ENCODE results near the gene GOPC. TPM values are rescaled to one million over a fixed set of nuclear protein-coding genes. Genes with fewer than 3 reads are reported as not detected.

Gene GOPC
- total RNA-seq, 5 donors from 2014 or later (not counting 1 experiment from before 2014, with no cell fraction given): 20.8 to 30.2 (median 27.5) TPM

DNA sequence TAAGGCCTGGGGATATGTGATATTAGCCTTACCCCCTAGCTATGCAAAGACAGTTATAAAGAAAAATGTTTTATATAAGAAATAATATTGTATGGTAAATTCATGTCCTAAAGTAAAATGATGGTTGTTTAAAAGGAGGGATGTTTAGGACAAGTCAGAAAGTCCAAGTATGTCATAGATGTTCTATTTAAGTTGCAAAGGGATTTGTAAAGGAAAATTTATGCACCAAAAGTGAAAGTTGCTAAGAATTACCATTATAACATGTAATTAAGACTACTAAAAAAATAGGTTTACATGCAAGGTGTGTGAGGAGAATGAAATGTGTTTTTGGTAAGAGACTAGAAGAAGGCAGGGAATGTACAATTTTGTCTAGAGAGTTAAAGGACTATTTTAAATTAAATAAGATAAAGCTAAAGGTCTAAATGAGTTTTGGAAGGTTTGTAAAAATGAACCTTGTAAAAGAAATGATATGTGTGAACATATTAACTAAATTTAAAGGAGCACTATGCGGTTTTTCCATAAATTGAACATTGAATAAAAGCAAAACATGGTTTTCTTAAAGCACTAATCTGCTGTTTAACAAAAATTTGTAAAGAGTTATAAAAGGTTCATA lies 22.7 kb upstream of the GOPC start:
- Histone ChIP-seq H3K27me3 (replicated peaks in 1 of 2; ENCODE audit: control insufficient read depth in 2 of 2, extremely low read depth in 1 of 2, insufficient read depth in 2 of 2, low read length in 1 of 2) (no peaks in the 10 kb centered on the region), H3K27ac (ENCODE audit: low read length) (no peak overlapping the region), H3K9me3 (no peaks in the 10 kb centered on the region), H3K4me1 (ENCODE audit: control insufficient read depth in 1 of 2, extremely low read depth in 1 of 2, insufficient read depth in 2 of 2, low read length in 2 of 2) (no peaks in the 10 kb centered on the region), H3K4me3 (ENCODE audit: control insufficient read depth in 1 of 2, extremely low read depth in 1 of 2, low read length in 1 of 2) (no peak overlapping the region), H3K36me3 (ENCODE audit: control insufficient read depth in 2 of 2, extremely low read depth in 1 of 2, insufficient read depth in 1 of 2, low read length in 1 of 2) (no peaks in the 10 kb centered on the region)
- Mint-ChIP-seq H3K27me3 (peaks cover 3 to 4% of the 10 kb centered on the region in 2 donors), H3K4me1 (no peaks in the 10 kb centered on the region), H3K4me3 (no peak overlapping the region), H3K9me3 (peaks cover 3 to 8% (median 5%) of the 10 kb centered on the region in 3 donors), H3K27ac (no peak overlapping the region), H3K36me3 (peaks cover 3% of the 10 kb centered on the region)
- DNase-seq: no peak
- CTCF ChIA-PET: no interaction called here
- WGBS (ENCODE audit: insufficient coverage): no CpG with 5 or more reads among the region's 1 CpG
- POLR2A ChIA-PET: interaction anchor here in 1 of 2 donors (0.6 kb wide), 1 partner anchor 136 kb away, joined by 3 read pairs; no protein-coding TSS in a partner anchor
- ATAC-seq (replicated peaks in 1 of 4): no peak

DNA sequence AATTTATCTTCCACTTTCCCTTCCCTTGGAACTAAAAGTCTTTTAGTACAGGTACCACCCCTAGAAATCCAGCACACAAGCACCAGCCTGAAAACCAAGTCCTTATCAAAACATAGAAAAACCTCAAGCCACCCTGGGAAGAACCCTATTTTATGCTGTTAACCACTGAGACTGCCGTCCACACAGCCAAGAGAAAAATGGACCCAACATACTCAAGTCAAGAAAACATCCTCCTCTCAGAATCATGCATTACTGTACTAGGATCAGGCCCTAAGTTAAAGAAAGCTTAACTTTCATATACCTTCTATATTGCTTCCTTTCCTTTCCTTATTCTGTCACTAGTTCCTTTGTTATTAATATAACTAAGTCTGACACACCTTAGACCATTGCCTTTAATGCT lies 16.9 kb upstream of the GOPC start:
- ATAC-seq (replicated peaks in 1 of 4): no peak
- no peaks in the 10 kb centered on the region for H3K9me3 Mint-ChIP-seq
- ChIA-PET CTCF (interaction anchor here (0.7 to 0.8 kb wide), 2 partner anchors 17 to 158 kb away, joined by 5 to 6 read pairs; partner anchors contain the start of gene GOPC (in 1 of the 2)), POLR2A (interaction anchor here in 1 of 2 donors (0.7 kb wide), 1 partner anchor 358 kb away, joined by 3 read pairs; no protein-coding TSS in a partner anchor)
- H3K27me3 Mint-ChIP-seq: no peaks in the 10 kb centered on the region
- H3K36me3 Mint-ChIP-seq: no peaks in the 10 kb centered on the region
- 88% methylated on average over 1 of the region's 1 CpG for WGBS (ENCODE audit: insufficient coverage)
- H3K27ac ChIP-seq (ENCODE audit: low read length): no peak overlapping the region
- H3K27ac Mint-ChIP-seq: no peak overlapping the region
- H3K4me3 ChIP-seq (ENCODE audit: control insufficient read depth in 1 of 2, extremely low read depth in 1 of 2, low read length in 1 of 2): no peak overlapping the region
- no peak overlapping the region for H3K4me3 Mint-ChIP-seq
- peak in 1 of 35 experiments; percentile 9 for DNase-seq
- H3K36me3 ChIP-seq (ENCODE audit: control insufficient read depth in 2 of 2, extremely low read depth in 1 of 2, insufficient read depth in 1 of 2, low read length in 1 of 2): no peaks in the 10 kb centered on the region
- H3K4me1 Mint-ChIP-seq: peaks cover 12 to 21% (median 14%) of the 10 kb centered on the region in 3 donors
- H3K9me3 ChIP-seq: no peaks in the 10 kb centered on the region
- H3K27me3 ChIP-seq (replicated peaks in 1 of 2; ENCODE audit: control insufficient read depth in 2 of 2, extremely low read depth in 1 of 2, insufficient read depth in 2 of 2, low read length in 1 of 2): no peaks in the 10 kb centered on the region
- H3K4me1 ChIP-seq (ENCODE audit: control insufficient read depth in 1 of 2, extremely low read depth in 1 of 2, insufficient read depth in 2 of 2, low read length in 2 of 2): peaks cover 2 to 19% of the 10 kb centered on the region in 2 experiments

DNA sequence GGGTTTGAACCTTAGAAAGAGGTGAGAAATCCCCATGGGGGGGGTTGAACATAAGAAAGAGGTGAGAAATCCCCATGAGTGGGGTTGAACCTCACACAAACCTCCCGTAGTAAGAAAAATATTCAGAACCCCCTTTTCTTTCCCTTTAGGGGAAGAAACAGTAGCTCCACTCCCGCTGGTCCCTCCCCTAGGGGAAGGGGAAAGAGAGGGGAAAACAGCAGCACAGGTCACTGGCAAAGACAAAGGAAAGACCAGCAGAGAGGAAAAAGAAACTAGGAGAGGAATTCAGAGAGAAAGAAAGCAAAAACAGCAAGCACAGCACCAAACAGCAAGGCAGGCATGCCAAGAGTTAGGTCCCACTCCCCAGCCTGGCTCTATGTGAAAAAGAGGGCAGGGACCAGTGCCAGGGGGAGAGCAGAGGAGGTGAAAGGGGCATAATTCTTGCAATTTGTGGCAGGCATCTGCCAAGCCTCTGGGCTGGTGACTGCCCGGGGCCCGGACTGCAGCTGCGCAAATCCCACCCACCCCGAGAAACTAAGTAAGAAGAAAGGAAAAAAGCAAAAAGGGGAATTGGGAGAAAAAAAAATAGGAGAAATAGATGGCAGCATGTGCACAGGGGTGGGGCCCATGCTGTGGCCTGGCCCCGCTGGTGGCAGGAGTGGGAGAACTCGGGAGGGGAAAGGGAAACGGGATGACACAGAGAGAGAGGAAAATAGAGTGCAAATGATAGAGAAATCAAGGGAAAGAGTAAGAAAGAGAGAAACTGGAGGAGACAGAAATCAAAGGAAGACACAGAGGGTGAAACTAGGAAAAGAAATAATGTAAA lies 15.1 kb upstream of the GOPC start:
- Mint-ChIP-seq H3K36me3 (no peaks in the 10 kb centered on the region), H3K9me3 (no peaks in the 10 kb centered on the region), H3K27ac (peak overlapping the region in 1 of 2 donors; percentile 21), H3K4me3 (no peak overlapping the region), H3K4me1 (peaks cover 20 to 32% (median 26%) of the 10 kb centered on the region in 3 donors), H3K27me3 (peaks cover 0 to 5% of the 10 kb centered on the region in 2 donors)
- peak in 2 of 4 experiments; percentile 17 to 59 for ATAC-seq (replicated peaks in 1 of 4)
- Histone ChIP-seq H3K36me3 (ENCODE audit: control insufficient read depth in 2 of 2, extremely low read depth in 1 of 2, insufficient read depth in 1 of 2, low read length in 1 of 2) (no peaks in the 10 kb centered on the region), H3K4me1 (ENCODE audit: control insufficient read depth in 1 of 2, extremely low read depth in 1 of 2, insufficient read depth in 2 of 2, low read length in 2 of 2) (peaks cover 2 to 26% of the 10 kb centered on the region in 2 experiments), H3K27me3 (replicated peaks in 1 of 2; ENCODE audit: control insufficient read depth in 2 of 2, extremely low read depth in 1 of 2, insufficient read depth in 2 of 2, low read length in 1 of 2) (no peaks in the 10 kb centered on the region), H3K27ac (ENCODE audit: low read length) (peak overlapping the region; percentile 82), H3K4me3 (ENCODE audit: control insufficient read depth in 1 of 2, extremely low read depth in 1 of 2, low read length in 1 of 2) (no peak overlapping the region), H3K9me3 (no peaks in the 10 kb centered on the region)
- DNase-seq: peak in 3 of 35 experiments; percentile 0 to 9 (median 4)
- 96% methylated on average over 4 of the region's 9 CpGs for WGBS (ENCODE audit: insufficient coverage)
- POLR2A ChIA-PET: no interaction called here
- CTCF ChIA-PET: interaction anchor here in 1 of 2 donors (0.7 kb wide), 1 partner anchor 10 kb away, joined by 3 read pairs; no protein-coding TSS in a partner anchor

DNA sequence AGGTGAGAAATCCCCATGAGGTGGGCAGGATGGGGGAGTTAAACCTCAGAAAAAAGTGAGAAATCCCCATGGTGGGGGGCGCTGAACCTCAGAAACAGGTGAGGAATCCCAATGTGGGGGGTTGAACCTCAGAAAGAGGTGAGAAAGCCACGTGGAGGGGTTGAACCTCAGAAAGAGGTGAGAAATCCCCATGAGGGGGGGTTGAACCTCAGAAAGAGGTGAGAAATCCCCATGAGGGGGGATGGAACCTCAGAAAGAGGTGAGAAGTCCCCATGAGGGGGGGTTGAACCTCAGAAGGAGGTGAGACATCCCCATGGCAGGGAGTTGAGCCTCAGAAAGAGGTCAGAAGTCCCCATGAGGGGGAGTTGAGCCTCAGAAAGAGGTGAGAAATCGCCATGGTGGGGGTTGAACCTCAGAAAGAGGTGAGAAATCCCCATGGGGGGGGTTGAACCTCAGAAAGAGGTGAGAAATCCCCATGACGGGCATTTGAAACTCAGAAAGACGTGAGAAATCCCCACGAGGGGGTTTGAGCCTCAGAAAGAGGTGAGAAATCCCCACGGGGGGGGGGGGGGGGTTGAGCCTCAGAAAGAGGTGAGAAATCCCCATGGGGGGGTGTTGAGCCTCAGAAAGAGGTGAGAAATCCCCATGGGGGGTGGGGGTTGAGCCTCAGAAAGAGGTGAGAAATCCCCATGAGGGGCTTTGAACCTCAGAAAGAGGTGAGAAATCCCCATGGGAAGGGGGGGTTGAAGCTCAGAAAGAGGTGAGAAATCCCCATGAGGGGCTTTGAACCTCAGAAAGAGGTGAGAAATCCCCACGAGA lies 14.3 kb upstream of the GOPC start:
- Mint-ChIP-seq H3K27me3 (peaks cover 4 to 10% of the 10 kb centered on the region in 2 donors), H3K4me1 (peaks cover 20 to 32% (median 26%) of the 10 kb centered on the region in 3 donors), H3K9me3 (no peaks in the 10 kb centered on the region), H3K27ac (peak overlapping the region in 1 of 2 donors; percentile 46), H3K4me3 (no peak overlapping the region), H3K36me3 (no peaks in the 10 kb centered on the region)
- peak; percentile 29 to 61 (median 34) for ATAC-seq (replicated peaks in 1 of 4)
- 41% methylated on average over 3 of the region's 8 CpGs for WGBS (ENCODE audit: insufficient coverage)
- Histone ChIP-seq H3K9me3 (no peaks in the 10 kb centered on the region), H3K4me3 (ENCODE audit: control insufficient read depth in 1 of 2, extremely low read depth in 1 of 2, low read length in 1 of 2) (no peak overlapping the region), H3K36me3 (ENCODE audit: control insufficient read depth in 2 of 2, extremely low read depth in 1 of 2, insufficient read depth in 1 of 2, low read length in 1 of 2) (no peaks in the 10 kb centered on the region), H3K27me3 (replicated peaks in 1 of 2; ENCODE audit: control insufficient read depth in 2 of 2, extremely low read depth in 1 of 2, insufficient read depth in 2 of 2, low read length in 1 of 2) (no peaks in the 10 kb centered on the region), H3K4me1 (ENCODE audit: control insufficient read depth in 1 of 2, extremely low read depth in 1 of 2, insufficient read depth in 2 of 2, low read length in 2 of 2) (peaks cover 2 to 26% of the 10 kb centered on the region in 2 experiments), H3K27ac (ENCODE audit: low read length) (peak overlapping the region; percentile 82)
- ChIA-PET POLR2A (no interaction called here), CTCF (interaction anchor here in 1 of 2 donors (0.7 kb wide), 1 partner anchor 11 kb away, joined by 3 read pairs; no protein-coding TSS in a partner anchor)
- DNase-seq: peak in 29 of 35 experiments; percentile 11 to 82 (median 35)

DNA sequence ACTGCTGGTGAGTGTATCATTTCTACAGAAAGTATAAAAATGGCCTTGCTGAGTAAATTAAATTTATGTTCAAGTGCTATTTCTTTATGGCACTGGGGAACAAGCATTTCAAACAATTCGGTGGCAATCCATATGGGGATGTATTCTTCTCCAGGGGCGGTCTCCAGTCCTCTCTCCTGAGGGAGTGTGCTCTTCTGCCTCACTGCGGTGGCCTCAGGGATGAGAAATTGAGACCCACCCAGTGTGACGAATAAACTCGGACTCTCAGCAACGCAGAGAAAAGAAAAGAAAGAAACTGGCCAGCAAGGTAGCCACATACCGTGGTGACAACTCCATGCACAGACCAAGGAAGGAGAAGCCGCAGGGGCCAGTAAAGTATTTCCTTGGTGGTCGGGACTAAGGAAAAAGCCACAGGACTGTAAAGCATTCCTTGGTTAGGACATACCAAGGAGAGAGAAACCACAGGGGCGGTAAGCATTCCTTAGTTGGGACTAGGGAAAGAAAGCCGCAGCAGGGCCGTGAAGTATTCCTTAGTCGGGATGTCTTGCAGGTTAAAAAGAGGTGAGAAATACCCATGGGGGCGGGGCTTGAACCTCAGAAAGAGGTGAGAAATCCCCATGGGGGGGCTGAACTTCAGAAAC lies 13.6 kb upstream of the GOPC start:
- Histone ChIP-seq H3K4me1 (ENCODE audit: control insufficient read depth in 1 of 2, extremely low read depth in 1 of 2, insufficient read depth in 2 of 2, low read length in 2 of 2) (peaks cover 2 to 26% of the 10 kb centered on the region in 2 experiments), H3K9me3 (no peaks in the 10 kb centered on the region), H3K27ac (ENCODE audit: low read length) (peak overlapping the region; percentile 82), H3K4me3 (ENCODE audit: control insufficient read depth in 1 of 2, extremely low read depth in 1 of 2, low read length in 1 of 2) (no peak overlapping the region), H3K27me3 (replicated peaks in 1 of 2; ENCODE audit: control insufficient read depth in 2 of 2, extremely low read depth in 1 of 2, insufficient read depth in 2 of 2, low read length in 1 of 2) (no peaks in the 10 kb centered on the region), H3K36me3 (ENCODE audit: control insufficient read depth in 2 of 2, extremely low read depth in 1 of 2, insufficient read depth in 1 of 2, low read length in 1 of 2) (no peaks in the 10 kb centered on the region)
- Mint-ChIP-seq H3K4me1 (peaks cover 20 to 32% (median 26%) of the 10 kb centered on the region in 3 donors), H3K9me3 (no peaks in the 10 kb centered on the region), H3K36me3 (no peaks in the 10 kb centered on the region), H3K27me3 (peaks cover 4 to 10% of the 10 kb centered on the region in 2 donors), H3K27ac (peak overlapping the region in 1 of 2 donors; percentile 46), H3K4me3 (no peak overlapping the region)
- CTCF ChIA-PET: no interaction called here
- DNase-seq: peak in 1 of 35 experiments; percentile 2
- ATAC-seq (replicated peaks in 1 of 4): peak in 1 of 4 experiments; percentile 36
- POLR2A ChIA-PET: no interaction called here
- WGBS (ENCODE audit: insufficient coverage): 95% methylated on average over 9 of the region's 14 CpGs

Data from T-cell (primary cell).